BJ (cell line): ENCODE data around the gene PSD2. TPM values are rescaled to one million over a fixed set of nuclear protein-coding genes. Genes with fewer than 3 reads are reported as not detected.

Experiments used
- CTCF ChIA-PET: fragments of 350-600 bp; formaldehyde crosslinking; extraction: SDS; loops from one replicate; lab custom pipeline; 2021; ENCODE audit warnings: antibody characterized with exemption, inconsistent platforms; lab: Yijun Ruan, JAX
- POLR2A ChIA-PET: fragments of 300-600 bp; sonication (Branson Sonifier 250); formaldehyde crosslinking; extraction: SDS; loops from one replicate; lab custom pipeline; 2021; ENCODE audit warnings: antibody characterized with exemption; lab: Charles Lee
- DNase-seq: peaks from one replicate; pipeline ENCODE4 v3.0.0-alpha.2; 2011; ENCODE audit warnings: low read depth
- H3K27me3 ChIP-seq: 2 replicates; pipeline ENCODE4 v1.6.0; 2011; ENCODE audit warnings: low read length; ENCODE audit not compliant: control insufficient read depth, insufficient read depth
- H3K36me3 ChIP-seq: 2 replicates; pipeline ENCODE4 v1.5.1; 2011; ENCODE audit warnings: low read length; ENCODE audit not compliant: control insufficient read depth, insufficient read depth
- H3K4me3 ChIP-seq: 2 replicates; pipeline ENCODE4 v1.5.1; 2011; ENCODE audit warnings: low read depth, mild to moderate bottlenecking, control low read depth, low read length
- CTCF ChIP-seq: IDR thresholded peaks from 2 replicates; pipeline ENCODE4 v1.5.1; 2011; ENCODE audit warnings: low read depth, mild to moderate bottlenecking, control low read depth, inconsistent platforms, low read length, moderate library complexity; ENCODE audit not compliant: insufficient read depth
- polyA plus RNA-seq: library from polyadenylated mRNA; depleted of rRNA; stranded (reverse); fragments of >200 nt; gene quantifications from 2 replicates; pipeline ENCODE4 v1.2.3, GENCODE V29; 2011

PSD2 gene
- polyA plus RNA-seq, 1 experiment, result 0.04 TPM

GRCh38 chr5:139856714-139857113, 61.1 kb downstream of the PSD2 start:
- DNase-seq, result no peak
- CTCF ChIA-PET, result interaction anchor here (0.6 to 2.8 kb wide), 3 partner anchors 60 to 80 kb away, joined by 3 to 18 read pairs (median 3); no protein-coding TSS in a partner anchor

GRCh38 chr5:139859013-139859412, 63.4 kb downstream of the PSD2 start:
- no peak for TF ChIP-seq CTCF
- POLR2A ChIA-PET, result no interaction called here
- Histone ChIP-seq H3K27me3 (peaks cover 8% of the 10 kb centered on the region), H3K36me3 (no peaks in the 10 kb centered on the region), H3K4me3 (no peak overlapping the region)
- CTCF ChIA-PET, result interaction anchor here (0.8 to 1.7 kb wide), 4 partner anchors 10 to 94 kb away, joined by 3 to 5 read pairs (median 4); no protein-coding TSS in a partner anchor
- DNase-seq, result no peak

More at GRCh38 chr5:139856714-139857113, 61.1 kb downstream of the PSD2 start:
- POLR2A ChIA-PET, result no interaction called here
- Histone ChIP-seq H3K4me3 (no peak overlapping the region), H3K36me3 (no peaks in the 10 kb centered on the region), H3K27me3 (peaks cover 6% of the 10 kb centered on the region; the same call in 1 of the 2 replicates)
- TF ChIP-seq CTCF, result no peak

GRCh38 chr5:139861021-139861888, 65.6 kb downstream of the PSD2 start:
- no peak for DNase-seq
- CTCF ChIA-PET, result interaction anchor here (0.5 to 5.3 kb wide), 7 partner anchors 8 to 397 kb away, joined by 3 to 54 read pairs (median 5); no protein-coding TSS in a partner anchor
- H3K36me3 ChIP-seq, result no peaks in the 10 kb centered on the region
- POLR2A ChIA-PET, result no interaction called here
- no peak overlapping the region for H3K4me3 ChIP-seq
- H3K27me3 ChIP-seq, result peaks cover 14% of the 10 kb centered on the region
- TF ChIP-seq CTCF, result no peak

- CTCF ChIA-PET, result interaction anchor here (0.5 to 5.3 kb wide), 4 partner anchors 18 to 228 kb away, joined by 3 to 54 read pairs (median 4); no protein-coding TSS in a partner anchor
- H3K36me3 ChIP-seq, result no peaks in the 10 kb centered on the region
- POLR2A ChIA-PET, result no interaction called here
Observed at GRCh38 chr5:139861889-139862207, 66.2 kb downstream of the PSD2 start.

More at GRCh38 chr5:139861889-139862207, 66.2 kb downstream of the PSD2 start:
- DNase-seq, result no peak
- H3K27me3 ChIP-seq, result peaks cover 19% of the 10 kb centered on the region
- TF ChIP-seq CTCF, result no peak
- no peak overlapping the region for H3K4me3 ChIP-seq
